GM20000 (cell line): ENCODE measurements around the gene VSTM2B.

Experiments used
- DNase-seq: peaks from one replicate; pipeline ENCODE4 v3.0.0; 2012; ENCODE audit warnings: low spot score
- TF ChIP-seq, protein P1 (sequence below): IDR thresholded peaks from 2 replicates; pipeline ENCODE4 v1.5.1; 2012; ENCODE audit warnings: mild to moderate bottlenecking, control low read depth; ENCODE audit errors: extremely low read depth, missing control alignments

Gene VSTM2B

DNA sequence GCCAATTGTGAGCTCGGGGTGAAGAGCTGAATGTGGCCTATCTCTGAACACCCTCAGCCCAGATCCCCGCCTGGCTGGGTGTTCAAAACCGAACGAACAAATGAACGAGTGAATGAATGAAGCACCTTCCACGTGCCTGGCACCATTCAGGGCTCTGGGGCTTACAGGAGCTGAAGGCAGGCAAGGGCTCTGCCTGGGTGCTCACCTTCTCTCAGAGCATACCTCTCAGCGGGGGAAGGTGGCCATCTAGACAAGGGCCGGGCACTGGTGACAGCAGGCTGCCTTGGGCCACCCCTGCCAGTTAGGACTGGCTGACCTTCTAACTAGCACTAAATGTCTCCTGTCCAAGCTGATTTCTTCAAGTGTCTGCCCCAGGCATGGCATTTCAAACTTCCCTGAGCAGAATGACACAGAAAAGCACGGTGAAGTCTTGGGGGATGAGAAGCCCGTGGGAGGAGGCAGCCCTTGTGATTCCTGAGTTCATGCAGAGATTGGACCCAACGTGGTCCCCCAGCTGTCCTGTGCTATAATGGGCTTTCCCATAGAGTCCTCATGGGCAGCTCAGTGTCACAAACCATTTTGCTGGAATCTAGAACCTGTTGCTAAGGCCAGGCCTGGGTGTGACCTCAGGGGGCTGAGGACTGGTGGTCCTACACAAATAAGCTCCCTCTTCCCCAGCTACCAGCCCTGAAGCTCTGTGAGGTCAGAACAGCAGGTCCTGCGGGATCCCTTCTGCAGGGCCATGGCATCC, 27.9 kb upstream of the VSTM2B start:
- DNase-seq = no peak
- TF ChIP-seq, protein P1, sequence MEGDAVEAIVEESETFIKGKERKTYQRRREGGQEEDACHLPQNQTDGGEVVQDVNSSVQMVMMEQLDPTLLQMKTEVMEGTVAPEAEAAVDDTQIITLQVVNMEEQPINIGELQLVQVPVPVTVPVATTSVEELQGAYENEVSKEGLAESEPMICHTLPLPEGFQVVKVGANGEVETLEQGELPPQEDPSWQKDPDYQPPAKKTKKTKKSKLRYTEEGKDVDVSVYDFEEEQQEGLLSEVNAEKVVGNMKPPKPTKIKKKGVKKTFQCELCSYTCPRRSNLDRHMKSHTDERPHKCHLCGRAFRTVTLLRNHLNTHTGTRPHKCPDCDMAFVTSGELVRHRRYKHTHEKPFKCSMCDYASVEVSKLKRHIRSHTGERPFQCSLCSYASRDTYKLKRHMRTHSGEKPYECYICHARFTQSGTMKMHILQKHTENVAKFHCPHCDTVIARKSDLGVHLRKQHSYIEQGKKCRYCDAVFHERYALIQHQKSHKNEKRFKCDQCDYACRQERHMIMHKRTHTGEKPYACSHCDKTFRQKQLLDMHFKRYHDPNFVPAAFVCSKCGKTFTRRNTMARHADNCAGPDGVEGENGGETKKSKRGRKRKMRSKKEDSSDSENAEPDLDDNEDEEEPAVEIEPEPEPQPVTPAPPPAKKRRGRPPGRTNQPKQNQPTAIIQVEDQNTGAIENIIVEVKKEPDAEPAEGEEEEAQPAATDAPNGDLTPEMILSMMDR = no peak

DNA sequence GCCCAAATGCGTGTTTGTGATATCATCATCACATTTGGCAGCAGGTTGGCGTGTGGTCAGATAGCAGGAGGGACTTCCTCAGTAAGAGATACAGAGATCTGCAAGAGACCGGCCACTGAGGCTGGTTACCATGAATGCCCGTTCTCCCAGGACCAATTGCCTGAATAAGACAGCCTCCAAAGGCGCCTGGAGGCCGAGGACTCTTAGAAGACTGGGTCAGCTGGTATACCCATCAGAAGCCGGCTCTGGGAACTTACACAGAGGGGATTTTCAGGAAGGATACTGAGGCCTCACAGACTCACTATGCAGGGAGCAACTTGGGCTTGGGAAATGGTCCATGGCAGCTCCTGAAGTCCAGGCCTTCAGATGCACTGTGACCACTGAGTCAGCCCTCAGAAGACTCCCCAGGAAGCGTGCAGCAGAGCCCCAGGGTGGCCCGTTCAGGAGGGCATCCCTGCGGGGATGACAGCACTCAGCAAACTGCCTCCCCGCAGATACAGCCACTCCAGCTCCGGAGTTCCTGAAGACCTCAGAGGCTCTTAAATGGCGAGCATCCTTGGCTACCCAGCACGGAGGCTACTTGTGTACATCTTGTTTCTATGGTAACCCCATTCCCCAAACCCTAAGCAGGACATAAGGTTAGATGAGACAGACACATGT, 26.4 kb upstream of the VSTM2B start:
- no peak for DNase-seq
- TF ChIP-seq, protein P1 = no peak

- no peak for DNase-seq
- TF ChIP-seq, protein P1 = no peak
Measured at GRCh38 chr19:29499921-29500590, 25.7 kb upstream of the VSTM2B start.

DNA sequence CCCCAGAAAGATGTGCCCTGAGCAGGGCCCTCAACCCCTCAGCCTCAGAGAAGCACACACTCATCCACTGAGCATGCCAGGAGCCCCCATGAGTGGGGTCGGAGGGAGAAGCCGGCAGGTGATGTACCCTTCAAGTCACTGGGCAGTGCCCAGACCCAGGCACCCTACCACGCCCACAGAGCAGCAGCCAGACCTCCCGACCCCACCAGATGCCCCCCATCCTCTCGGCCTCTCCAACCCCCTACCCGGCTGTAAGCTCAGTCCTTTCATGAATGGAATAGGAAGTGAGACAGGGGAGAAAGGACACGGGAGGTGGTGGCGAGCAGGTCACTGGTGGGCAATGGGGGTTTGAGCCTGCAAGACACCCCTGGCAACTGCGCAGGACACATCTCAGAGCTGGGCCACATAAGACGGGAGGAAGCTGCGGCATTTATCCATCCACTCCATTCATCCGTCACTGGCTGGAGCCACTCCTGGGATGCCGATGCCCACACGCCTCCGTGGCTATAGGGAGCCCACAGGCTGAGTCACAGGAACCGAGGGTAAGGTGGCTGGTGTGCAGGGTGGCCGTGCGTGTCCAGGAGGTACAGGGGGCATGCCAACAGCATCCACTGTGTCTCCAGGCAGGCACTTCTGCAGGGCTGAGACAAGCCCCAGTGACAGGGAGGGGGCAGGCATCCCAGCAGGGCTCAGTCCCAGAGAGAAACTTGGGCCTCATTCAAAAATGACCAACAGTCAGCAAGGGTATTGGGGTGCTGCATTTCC, 23.8 kb upstream of the VSTM2B start:
- DNase-seq = no peak
- TF ChIP-seq, protein P1 = no peak

- TF ChIP-seq, protein P1 = no peak
- DNase-seq = no peak
Measured at GRCh38 chr19:29502581-29502850, 23.3 kb upstream of the VSTM2B start.

DNA sequence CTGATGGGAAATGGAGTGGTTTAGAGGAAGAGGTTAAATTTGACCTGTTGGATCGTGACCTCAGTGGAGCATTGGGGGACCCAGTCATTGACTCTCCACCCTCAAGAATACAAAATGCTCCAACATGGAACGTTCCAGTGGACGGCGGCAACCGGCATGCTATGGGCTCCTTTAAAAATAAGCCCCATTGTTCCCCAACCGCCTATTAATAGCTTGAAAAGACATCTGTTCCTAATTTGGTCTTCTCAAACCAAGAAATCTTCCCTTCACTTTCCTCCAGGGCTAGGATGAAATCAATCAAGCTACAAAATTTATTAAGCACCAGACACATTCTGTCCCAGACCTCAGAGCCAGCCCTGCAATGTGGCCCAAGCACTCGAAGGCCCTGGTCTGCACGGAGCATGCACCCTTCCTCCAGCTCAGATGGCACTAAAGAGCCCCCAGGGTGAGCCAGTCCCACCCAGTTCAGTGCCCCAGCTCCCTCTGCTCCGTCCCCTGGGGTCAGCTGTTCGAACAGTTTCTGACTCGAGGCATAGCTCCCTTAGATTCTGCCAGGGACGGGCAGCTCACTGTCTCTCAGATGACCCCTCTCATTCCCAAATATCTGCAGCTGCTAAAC, 22.5 kb upstream of the VSTM2B start:
- no peak for DNase-seq
- TF ChIP-seq, protein P1 = no peak
